ENCODE measurements around the gene MACIR. TPM values are rescaled to one million over a fixed set of nuclear protein-coding genes. Genes with fewer than 3 reads are reported as not detected.
A peak's percentile ranks its signal among the peaks of the same experiment; 100 is the strongest.

MACIR gene
- total RNA-seq, 4 donors from 2014 or later, result 4.1 to 42.7 (median 24.1) TPM

DNA sequence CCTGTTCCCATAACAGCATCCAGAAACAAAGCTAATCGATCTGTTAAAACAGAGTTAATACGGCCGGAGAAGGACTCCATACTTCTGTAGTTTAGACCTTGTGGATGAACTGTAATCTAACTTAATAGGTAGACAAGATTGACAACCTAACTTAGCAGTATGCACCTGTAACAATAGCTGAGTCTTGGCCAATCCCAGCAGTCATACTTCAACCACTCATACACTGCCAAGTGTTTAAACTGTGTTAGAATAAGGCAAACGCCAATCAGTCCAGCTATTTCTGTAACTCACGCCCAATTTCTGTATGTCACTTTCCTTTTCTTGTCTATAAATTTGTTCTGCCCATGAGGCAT is 33.7 kb upstream of the MACIR start:
- Histone ChIP-seq H3K27me3 (no peaks in the 10 kb centered on the region), H3K27ac (no peak overlapping the region), H3K4me3 (no peak overlapping the region), H3K4me1 (no peaks in the 10 kb centered on the region), H3K9me3 (no peaks in the 10 kb centered on the region), H3K36me3 (no peaks in the 10 kb centered on the region)
- no peak for TF ChIP-seq POLR2A (IDR thresholded peaks at IDR 0.05)
- TF ChIP-seq, protein P1, sequence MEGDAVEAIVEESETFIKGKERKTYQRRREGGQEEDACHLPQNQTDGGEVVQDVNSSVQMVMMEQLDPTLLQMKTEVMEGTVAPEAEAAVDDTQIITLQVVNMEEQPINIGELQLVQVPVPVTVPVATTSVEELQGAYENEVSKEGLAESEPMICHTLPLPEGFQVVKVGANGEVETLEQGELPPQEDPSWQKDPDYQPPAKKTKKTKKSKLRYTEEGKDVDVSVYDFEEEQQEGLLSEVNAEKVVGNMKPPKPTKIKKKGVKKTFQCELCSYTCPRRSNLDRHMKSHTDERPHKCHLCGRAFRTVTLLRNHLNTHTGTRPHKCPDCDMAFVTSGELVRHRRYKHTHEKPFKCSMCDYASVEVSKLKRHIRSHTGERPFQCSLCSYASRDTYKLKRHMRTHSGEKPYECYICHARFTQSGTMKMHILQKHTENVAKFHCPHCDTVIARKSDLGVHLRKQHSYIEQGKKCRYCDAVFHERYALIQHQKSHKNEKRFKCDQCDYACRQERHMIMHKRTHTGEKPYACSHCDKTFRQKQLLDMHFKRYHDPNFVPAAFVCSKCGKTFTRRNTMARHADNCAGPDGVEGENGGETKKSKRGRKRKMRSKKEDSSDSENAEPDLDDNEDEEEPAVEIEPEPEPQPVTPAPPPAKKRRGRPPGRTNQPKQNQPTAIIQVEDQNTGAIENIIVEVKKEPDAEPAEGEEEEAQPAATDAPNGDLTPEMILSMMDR (IDR thresholded peaks at IDR 0.05), result no peak
- no peak for DNase-seq

DNA sequence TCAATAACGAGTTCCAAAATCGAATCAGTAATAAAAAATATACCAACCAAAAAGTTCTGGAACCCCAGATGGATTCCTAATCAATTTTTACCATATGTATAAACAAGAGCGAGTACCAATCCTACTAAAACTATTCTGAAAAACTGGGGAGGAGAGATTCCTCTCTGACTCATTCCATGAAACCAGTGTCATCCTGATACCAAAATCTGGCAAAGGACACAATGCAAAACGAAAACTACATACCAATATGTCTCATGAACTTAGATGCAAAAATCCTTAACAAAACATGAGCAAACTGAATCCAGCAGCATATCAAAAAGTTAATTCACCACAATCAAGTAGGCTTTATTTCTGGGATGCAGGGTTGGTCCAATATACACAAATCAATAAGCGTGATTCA is 30.5 kb upstream of the MACIR start:
- Histone ChIP-seq H3K27ac (no peak overlapping the region), H3K36me3 (no peaks in the 10 kb centered on the region), H3K27me3 (no peaks in the 10 kb centered on the region), H3K9me3 (no peaks in the 10 kb centered on the region), H3K4me1 (no peaks in the 10 kb centered on the region), H3K4me3 (no peak overlapping the region)
- TF ChIP-seq, protein P1 (IDR thresholded peaks at IDR 0.05), result no peak
- no peak for TF ChIP-seq POLR2A (IDR thresholded peaks at IDR 0.05)
- DNase-seq, result no peak

DNA sequence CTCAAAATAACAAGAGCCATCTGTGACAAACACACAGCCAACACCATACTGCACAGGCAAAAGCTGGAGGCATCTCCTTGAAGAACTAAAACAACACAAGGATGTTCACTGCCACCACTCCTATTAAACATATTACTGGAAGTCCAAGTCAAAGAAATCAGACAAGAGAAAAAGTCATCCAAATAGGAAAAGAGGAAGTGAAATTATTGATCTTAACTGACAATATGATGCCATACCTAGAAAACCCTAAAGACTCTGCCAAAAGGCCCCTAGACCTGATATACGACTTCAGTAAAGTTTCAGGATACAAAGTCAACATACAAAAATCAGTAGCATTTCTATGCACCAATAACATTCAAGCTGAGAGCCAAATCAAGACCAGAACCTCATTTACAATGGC is 30.0 kb upstream of the MACIR start:
- Histone ChIP-seq H3K9me3 (no peaks in the 10 kb centered on the region), H3K4me3 (no peak overlapping the region), H3K4me1 (no peaks in the 10 kb centered on the region), H3K27ac (no peak overlapping the region), H3K27me3 (no peaks in the 10 kb centered on the region), H3K36me3 (no peaks in the 10 kb centered on the region)
- no peak for TF ChIP-seq POLR2A (IDR thresholded peaks at IDR 0.05)
- TF ChIP-seq, protein P1 (IDR thresholded peaks at IDR 0.05), result no peak
- no peak for DNase-seq

DNA sequence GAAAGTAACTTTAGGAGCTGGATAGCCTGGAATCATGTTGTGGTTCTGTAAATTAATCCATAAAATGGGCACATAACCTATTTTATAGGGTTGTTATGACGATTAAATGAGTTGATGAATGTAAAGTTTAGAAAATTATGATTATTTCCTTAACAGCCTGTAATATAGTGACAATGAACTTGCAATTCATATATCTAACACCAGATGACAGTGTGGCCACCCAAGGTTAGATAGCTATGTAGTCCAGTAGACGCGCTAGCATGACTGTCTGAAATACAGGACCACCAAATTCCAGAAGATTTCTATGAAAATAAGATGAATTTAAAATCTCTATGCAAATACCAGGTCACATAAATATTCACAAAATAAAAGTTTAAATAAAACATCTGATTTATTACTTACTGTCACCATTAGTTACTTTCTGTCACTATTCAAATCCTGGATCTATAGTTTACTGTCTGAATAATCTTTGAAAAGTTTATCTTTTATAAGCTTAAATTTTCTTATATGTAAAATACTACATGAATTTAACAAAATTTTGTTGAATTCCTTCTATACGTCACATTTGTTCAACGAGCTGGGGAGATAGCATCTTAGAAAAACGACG is 26.1 kb upstream of the MACIR start:
- DNase-seq, result no peak
- Histone ChIP-seq H3K4me3 (no peak overlapping the region), H3K36me3 (no peaks in the 10 kb centered on the region), H3K9me3 (no peaks in the 10 kb centered on the region), H3K27me3 (no peaks in the 10 kb centered on the region), H3K27ac (no peak overlapping the region), H3K4me1 (no peaks in the 10 kb centered on the region)
- TF ChIP-seq, protein P1 (IDR thresholded peaks at IDR 0.05), result peak in 4 of 6 experiments; percentile 78 to 98 (median 97)
- no peak for TF ChIP-seq POLR2A (IDR thresholded peaks at IDR 0.05)

DNA sequence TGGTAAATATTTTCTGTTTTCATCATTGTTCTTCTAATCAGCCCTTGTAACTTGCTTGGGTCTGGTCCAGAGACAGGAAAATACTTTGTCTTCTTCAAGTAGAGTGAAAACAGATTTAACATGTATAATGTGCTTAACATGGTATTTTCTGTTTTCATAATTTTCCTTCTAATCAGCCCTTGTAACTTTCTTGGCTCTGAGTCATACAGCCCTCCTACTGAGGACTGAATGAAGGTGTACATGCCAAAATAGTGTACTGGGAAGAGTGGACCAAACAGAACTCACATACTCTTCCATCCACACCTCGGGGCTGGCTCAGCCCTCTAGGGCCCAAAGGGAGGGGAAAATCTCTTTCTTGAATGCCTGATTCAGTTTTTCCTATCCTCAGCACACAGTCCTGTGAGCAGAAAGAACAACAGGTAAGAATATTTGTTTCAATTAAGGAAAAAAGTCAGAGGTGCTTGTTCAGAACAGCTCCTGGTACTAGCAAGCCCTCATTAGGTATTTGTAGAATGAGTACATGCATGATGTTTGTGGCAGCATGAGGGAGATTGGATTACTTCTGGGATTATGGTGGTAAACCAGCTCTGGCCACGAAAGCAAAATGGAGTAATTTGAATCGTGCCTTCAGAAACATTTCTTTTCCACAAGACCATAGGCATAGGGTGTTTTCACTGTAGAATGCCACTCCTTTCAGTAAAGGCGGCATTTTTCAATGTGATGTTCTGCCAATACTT is 24.2 kb upstream of the MACIR start:
- Histone ChIP-seq H3K9me3 (peaks cover 0 to 2% (median 0%) of the 10 kb centered on the region in 4 donors), H3K36me3 (no peaks in the 10 kb centered on the region), H3K27ac (no peak overlapping the region), H3K4me3 (no peak overlapping the region), H3K27me3 (no peaks in the 10 kb centered on the region), H3K4me1 (no peaks in the 10 kb centered on the region)
- DNase-seq, result no peak
- no peak for TF ChIP-seq POLR2A (IDR thresholded peaks at IDR 0.05)
- TF ChIP-seq, protein P1 (IDR thresholded peaks at IDR 0.05), result no peak
